WTC11 (cell line): ENCODE results near the gene CBFA2T3. TPM values are rescaled to one million over a fixed set of nuclear protein-coding genes. Genes with fewer than 3 reads are reported as not detected.

Source experiments
- ATAC-seq: fragments of 200-7000 bp; cut with Tn5 transposase; 2 replicates; pipeline ENCODE4 v1.10.0; 2021; ENCODE audit warnings: mild to moderate bottlenecking, moderate library complexity
- CTCF ChIA-PET: fragments of 300-600 bp; sonication (Branson Sonifier 250); formaldehyde crosslinking; loops from one replicate; lab custom pipeline; 2021; ENCODE audit warnings: antibody characterized with exemption; lab: Charles Lee
- POLR2A ChIA-PET: fragments of 350-600 bp; sonication (Branson Sonifier 250); formaldehyde crosslinking; loops from one replicate; lab custom pipeline; 2021; ENCODE audit warnings: antibody characterized with exemption; lab: Charles Lee
- DNase-seq: peaks from one replicate; pipeline ENCODE4 v3.0.0; 2021; ENCODE audit warnings: low spot score
- H3K27ac Mint-ChIP-seq: 2 replicates; pipeline ENCODE4 v1.8.0; 2021; ENCODE audit warnings: mixed read lengths
- H3K27me3 Mint-ChIP-seq: 2 replicates; pipeline ENCODE4 v1.8.0; 2021; ENCODE audit warnings: low read depth, mild to moderate bottlenecking, moderate library complexity, mixed read lengths
- H3K36me3 Mint-ChIP-seq: 2 replicates; pipeline ENCODE4 v1.8.0; 2021; ENCODE audit warnings: mixed read lengths
- H3K4me1 Mint-ChIP-seq: 2 replicates; pipeline ENCODE4 v1.8.0; 2022; ENCODE audit warnings: mixed read lengths
- H3K4me3 Mint-ChIP-seq: 2 replicates; pipeline ENCODE4 v1.8.0; 2021; ENCODE audit warnings: mild to moderate bottlenecking, moderate library complexity, mixed read lengths
- H3K9me3 Mint-ChIP-seq: 2 replicates; pipeline ENCODE4 v1.8.0; 2021; ENCODE audit warnings: mixed read lengths
- FOXP1 ChIP-seq: sonication (generic); formaldehyde crosslinking; IDR thresholded peaks from 2 replicates; pipeline ENCODE4 v1.8.0; 2022; ENCODE audit warnings: missing genetic modification reagents, mild to moderate bottlenecking, moderate library complexity, borderline replicate concordance
- GABPB1 ChIP-seq: sonication (generic); formaldehyde crosslinking; IDR thresholded peaks from 2 replicates; pipeline ENCODE4 v1.8.1; 2023; ENCODE audit warnings: mild to moderate bottlenecking, missing genetic modification reagents
- GTF2I ChIP-seq: fragments of 250-450 bp; sonication (Bioruptor Pico); conservative IDR thresholded peaks from 2 replicates; pipeline ENCODE4 v1.4.0; 2021; ENCODE audit warnings: mild to moderate bottlenecking
- MXD4 ChIP-seq: fragments of 250-450 bp; sonication (Bioruptor Pico); IDR thresholded peaks from 2 replicates; pipeline ENCODE4 v1.8.0; 2021; ENCODE audit warnings: mild to moderate bottlenecking, moderate library complexity, borderline replicate concordance
- MYBL2 ChIP-seq: sonication (generic); formaldehyde crosslinking; IDR thresholded peaks from 2 replicates; pipeline ENCODE4 v1.8.1; 2023; ENCODE audit warnings: mild to moderate bottlenecking, moderate library complexity, missing genetic modification reagents
- NFATC4 ChIP-seq: fragments of 250-450 bp; sonication (Bioruptor Pico); IDR thresholded peaks from 2 replicates; pipeline ENCODE4 v1.9.0; 2021; ENCODE audit warnings: mild to moderate bottlenecking
- NR3C1 ChIP-seq: sonication (generic); formaldehyde crosslinking; conservative IDR thresholded peaks from 2 replicates; pipeline ENCODE4 v1.8.1; 2023; ENCODE audit warnings: low read depth, mild to moderate bottlenecking, missing genetic modification reagents
- RELA ChIP-seq: sonication (generic); formaldehyde crosslinking; IDR thresholded peaks from 2 replicates; pipeline ENCODE4 v1.8.1; 2022; ENCODE audit warnings: missing genetic modification reagents, mild to moderate bottlenecking, borderline replicate concordance
- SMAD4 ChIP-seq: sonication (generic); formaldehyde crosslinking; IDR thresholded peaks from 2 replicates; pipeline ENCODE4 v1.8.0; 2022; ENCODE audit warnings: mild to moderate bottlenecking, missing genetic modification reagents
- SP1 ChIP-seq: sonication (generic); formaldehyde crosslinking; conservative IDR thresholded peaks from 2 replicates; pipeline ENCODE4 v1.8.1; 2022; ENCODE audit warnings: missing genetic modification reagents
- TEAD1 ChIP-seq: sonication (generic); formaldehyde crosslinking; IDR thresholded peaks from 2 replicates; pipeline ENCODE4 v1.8.0; 2022; ENCODE audit warnings: mild to moderate bottlenecking, missing genetic modification reagents
- ZNF219 ChIP-seq: sonication (generic); formaldehyde crosslinking; IDR thresholded peaks from 2 replicates; pipeline ENCODE4 v1.8.0; 2023; ENCODE audit warnings: missing genetic modification reagents, mild to moderate bottlenecking, borderline replicate concordance
- ZNF671 ChIP-seq: fragments of 250-450 bp; sonication (Bioruptor Pico); IDR thresholded peaks from 2 replicates; pipeline ENCODE4 v1.8.0; 2021; ENCODE audit warnings: mild to moderate bottlenecking
- total RNA-seq: library from RNA; stranded (reverse); gene quantifications from 3 replicates; pipeline ENCODE4 v1.2.3, GENCODE V29; 2021
- TF ChIP-seq, protein P1 (sequence below): sonication (generic); formaldehyde crosslinking; IDR thresholded peaks from 2 replicates; pipeline ENCODE4 v1.8.1; 2023; ENCODE audit warnings: mild to moderate bottlenecking, missing genetic modification reagents
- TF ChIP-seq, protein P2 (sequence below): fragments of 250-450 bp; sonication (Bioruptor Pico); IDR thresholded peaks from 2 replicates; pipeline ENCODE4 v1.8.0; 2021; ENCODE audit warnings: mild to moderate bottlenecking
- TF ChIP-seq, protein P3 (sequence below): sonication (generic); formaldehyde crosslinking; IDR thresholded peaks from 2 replicates; pipeline ENCODE4 v1.8.1; 2023; ENCODE audit warnings: mild to moderate bottlenecking, missing genetic modification reagents, borderline replicate concordance
- TF ChIP-seq, protein P4 (sequence below): fragments of 250-450 bp; sonication (Bioruptor Pico); IDR thresholded peaks from 2 replicates; pipeline ENCODE4 v1.9.0; 2021; ENCODE audit warnings: mild to moderate bottlenecking, borderline replicate concordance
- TF ChIP-seq, protein P5 (sequence below): sonication (generic); formaldehyde crosslinking; IDR thresholded peaks from 2 replicates; pipeline ENCODE4 v1.8.1; 2023; ENCODE audit warnings: mild to moderate bottlenecking, moderate library complexity, missing genetic modification reagents

CBFA2T3 gene
- total RNA-seq, 1 experiment from 2014 or later = 2.6 TPM

DNA sequence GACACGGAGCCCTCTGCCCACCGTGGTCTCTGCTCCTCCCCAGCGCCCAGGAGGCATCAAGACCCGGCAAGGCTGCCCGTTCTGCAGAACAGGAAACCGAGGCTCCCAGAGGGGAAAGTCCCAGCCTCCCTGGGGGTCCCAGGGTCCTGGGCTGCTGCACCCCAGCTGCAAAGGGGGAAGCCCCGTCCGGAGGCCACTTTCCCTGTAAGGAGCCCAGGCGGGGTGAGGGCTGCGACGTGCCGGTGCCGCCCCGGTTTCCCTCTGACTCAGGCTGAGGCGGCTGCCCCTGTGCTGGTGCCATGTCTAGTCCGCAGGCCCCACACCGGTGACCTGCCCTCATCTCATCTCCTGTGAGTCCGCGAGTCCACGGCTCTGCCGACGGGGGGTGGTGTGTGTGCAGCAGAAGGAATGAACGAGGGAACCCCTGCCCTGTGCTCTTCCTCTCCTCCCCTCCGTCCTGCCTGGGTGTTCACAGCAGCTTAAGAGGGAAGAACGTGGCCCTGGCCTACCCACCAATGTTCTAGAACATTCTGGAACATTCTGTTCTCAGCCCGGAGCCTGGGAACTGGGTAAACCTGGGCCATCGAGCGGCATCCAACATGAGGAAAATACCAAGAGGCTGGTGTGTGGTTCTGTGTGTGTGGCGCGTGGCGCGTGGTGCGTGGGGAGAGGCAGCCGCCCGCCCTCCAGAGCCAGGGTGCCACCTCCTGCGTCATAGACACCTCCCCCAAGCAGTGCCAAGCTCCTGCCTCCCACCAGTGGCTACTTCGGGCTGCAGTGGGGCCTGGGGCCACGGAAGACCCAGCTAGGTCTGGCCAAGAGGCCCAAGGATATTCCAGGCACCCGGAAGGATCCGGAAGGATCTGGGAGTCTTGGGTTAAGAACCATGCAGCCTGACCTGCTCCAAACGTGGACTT lies 7.0 kb upstream of the CBFA2T3 start:
- Mint-ChIP-seq H3K4me1 (0 out of 2 replicates have a peak, but pooled peaks cover 6% of the 10 kb centered on the region), H3K9me3 (no peaks in the 10 kb centered on the region), H3K4me3 (no peak overlapping the region), H3K27ac (no peak overlapping the region; the same call in 1 of the 2 replicates), H3K27me3 (no peaks in the 10 kb centered on the region), H3K36me3 (no peaks in the 10 kb centered on the region)
- no peak for ATAC-seq
- no peak for DNase-seq
- CTCF ChIA-PET = interaction anchor here (0.6 kb wide), 1 partner anchor 125 kb away, joined by 4 read pairs; no protein-coding TSS in a partner anchor
- POLR2A ChIA-PET = no interaction called here
- TF ChIP-seq, protein P1, sequence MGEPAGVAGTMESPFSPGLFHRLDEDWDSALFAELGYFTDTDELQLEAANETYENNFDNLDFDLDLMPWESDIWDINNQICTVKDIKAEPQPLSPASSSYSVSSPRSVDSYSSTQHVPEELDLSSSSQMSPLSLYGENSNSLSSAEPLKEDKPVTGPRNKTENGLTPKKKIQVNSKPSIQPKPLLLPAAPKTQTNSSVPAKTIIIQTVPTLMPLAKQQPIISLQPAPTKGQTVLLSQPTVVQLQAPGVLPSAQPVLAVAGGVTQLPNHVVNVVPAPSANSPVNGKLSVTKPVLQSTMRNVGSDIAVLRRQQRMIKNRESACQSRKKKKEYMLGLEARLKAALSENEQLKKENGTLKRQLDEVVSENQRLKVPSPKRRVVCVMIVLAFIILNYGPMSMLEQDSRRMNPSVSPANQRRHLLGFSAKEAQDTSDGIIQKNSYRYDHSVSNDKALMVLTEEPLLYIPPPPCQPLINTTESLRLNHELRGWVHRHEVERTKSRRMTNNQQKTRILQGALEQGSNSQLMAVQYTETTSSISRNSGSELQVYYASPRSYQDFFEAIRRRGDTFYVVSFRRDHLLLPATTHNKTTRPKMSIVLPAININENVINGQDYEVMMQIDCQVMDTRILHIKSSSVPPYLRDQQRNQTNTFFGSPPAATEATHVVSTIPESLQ (CRISPR knock-in tag) = no peak
- TF ChIP-seq FOXP1 (CRISPR knock-in tag) (no peak), GTF2I (CRISPR knock-in tag) (no peak), MXD4 (CRISPR knock-in tag) (no peak), SP1 (CRISPR knock-in tag) (no peak), SMAD4 (CRISPR knock-in tag) (no peak), MYBL2 (no peak), ZNF219 (CRISPR knock-in tag) (no peak), TEAD1 (CRISPR knock-in tag) (no peak), ZNF671 (no peak), NR3C1 (CRISPR knock-in tag) (no peak)
- TF ChIP-seq, protein P2, sequence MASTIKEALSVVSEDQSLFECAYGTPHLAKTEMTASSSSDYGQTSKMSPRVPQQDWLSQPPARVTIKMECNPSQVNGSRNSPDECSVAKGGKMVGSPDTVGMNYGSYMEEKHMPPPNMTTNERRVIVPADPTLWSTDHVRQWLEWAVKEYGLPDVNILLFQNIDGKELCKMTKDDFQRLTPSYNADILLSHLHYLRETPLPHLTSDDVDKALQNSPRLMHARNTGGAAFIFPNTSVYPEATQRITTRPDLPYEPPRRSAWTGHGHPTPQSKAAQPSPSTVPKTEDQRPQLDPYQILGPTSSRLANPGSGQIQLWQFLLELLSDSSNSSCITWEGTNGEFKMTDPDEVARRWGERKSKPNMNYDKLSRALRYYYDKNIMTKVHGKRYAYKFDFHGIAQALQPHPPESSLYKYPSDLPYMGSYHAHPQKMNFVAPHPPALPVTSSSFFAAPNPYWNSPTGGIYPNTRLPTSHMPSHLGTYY (CRISPR knock-in tag) = no peak
- TF ChIP-seq, protein P3, sequence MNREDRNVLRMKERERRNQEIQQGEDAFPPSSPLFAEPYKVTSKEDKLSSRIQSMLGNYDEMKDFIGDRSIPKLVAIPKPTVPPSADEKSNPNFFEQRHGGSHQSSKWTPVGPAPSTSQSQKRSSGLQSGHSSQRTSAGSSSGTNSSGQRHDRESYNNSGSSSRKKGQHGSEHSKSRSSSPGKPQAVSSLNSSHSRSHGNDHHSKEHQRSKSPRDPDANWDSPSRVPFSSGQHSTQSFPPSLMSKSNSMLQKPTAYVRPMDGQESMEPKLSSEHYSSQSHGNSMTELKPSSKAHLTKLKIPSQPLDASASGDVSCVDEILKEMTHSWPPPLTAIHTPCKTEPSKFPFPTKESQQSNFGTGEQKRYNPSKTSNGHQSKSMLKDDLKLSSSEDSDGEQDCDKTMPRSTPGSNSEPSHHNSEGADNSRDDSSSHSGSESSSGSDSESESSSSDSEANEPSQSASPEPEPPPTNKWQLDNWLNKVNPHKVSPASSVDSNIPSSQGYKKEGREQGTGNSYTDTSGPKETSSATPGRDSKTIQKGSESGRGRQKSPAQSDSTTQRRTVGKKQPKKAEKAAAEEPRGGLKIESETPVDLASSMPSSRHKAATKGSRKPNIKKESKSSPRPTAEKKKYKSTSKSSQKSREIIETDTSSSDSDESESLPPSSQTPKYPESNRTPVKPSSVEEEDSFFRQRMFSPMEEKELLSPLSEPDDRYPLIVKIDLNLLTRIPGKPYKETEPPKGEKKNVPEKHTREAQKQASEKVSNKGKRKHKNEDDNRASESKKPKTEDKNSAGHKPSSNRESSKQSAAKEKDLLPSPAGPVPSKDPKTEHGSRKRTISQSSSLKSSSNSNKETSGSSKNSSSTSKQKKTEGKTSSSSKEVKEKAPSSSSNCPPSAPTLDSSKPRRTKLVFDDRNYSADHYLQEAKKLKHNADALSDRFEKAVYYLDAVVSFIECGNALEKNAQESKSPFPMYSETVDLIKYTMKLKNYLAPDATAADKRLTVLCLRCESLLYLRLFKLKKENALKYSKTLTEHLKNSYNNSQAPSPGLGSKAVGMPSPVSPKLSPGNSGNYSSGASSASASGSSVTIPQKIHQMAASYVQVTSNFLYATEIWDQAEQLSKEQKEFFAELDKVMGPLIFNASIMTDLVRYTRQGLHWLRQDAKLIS = no peak

DNA sequence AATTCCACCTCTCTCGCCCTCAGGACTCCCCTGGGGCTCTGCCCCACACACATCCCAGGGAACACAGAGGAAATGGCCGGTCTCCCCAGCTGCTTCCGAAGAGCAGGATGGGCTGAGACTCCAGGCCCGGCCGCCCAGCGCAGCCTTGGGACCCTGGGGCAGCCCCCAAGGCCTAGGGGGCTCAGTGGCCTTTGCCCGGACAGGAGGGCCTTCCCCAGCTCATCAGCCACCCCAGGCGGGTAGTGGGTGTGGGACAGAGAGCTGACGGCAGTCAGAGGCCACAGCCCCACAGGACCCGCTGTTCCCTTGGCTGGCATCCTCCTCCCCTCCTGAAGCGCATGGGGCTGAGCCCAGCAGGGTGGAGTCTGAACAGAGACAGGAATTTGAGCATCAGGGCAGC lies 6.2 kb upstream of the CBFA2T3 start:
- Mint-ChIP-seq H3K9me3 (no peaks in the 10 kb centered on the region), H3K27ac (no peak overlapping the region), H3K36me3 (no peaks in the 10 kb centered on the region), H3K27me3 (no peaks in the 10 kb centered on the region), H3K4me3 (no peak overlapping the region), H3K4me1 (0 out of 2 replicates have a peak, but pooled peaks cover 6% of the 10 kb centered on the region)
- no peak for ATAC-seq
- DNase-seq = no peak
- CTCF ChIA-PET = interaction anchor here (0.6 kb wide), 1 partner anchor 126 kb away, joined by 4 read pairs; no protein-coding TSS in a partner anchor
- POLR2A ChIA-PET = no interaction called here
- no peak for TF ChIP-seq MYBL2
- TF ChIP-seq GTF2I (CRISPR knock-in tag) = no peak
- TF ChIP-seq, protein P4, sequence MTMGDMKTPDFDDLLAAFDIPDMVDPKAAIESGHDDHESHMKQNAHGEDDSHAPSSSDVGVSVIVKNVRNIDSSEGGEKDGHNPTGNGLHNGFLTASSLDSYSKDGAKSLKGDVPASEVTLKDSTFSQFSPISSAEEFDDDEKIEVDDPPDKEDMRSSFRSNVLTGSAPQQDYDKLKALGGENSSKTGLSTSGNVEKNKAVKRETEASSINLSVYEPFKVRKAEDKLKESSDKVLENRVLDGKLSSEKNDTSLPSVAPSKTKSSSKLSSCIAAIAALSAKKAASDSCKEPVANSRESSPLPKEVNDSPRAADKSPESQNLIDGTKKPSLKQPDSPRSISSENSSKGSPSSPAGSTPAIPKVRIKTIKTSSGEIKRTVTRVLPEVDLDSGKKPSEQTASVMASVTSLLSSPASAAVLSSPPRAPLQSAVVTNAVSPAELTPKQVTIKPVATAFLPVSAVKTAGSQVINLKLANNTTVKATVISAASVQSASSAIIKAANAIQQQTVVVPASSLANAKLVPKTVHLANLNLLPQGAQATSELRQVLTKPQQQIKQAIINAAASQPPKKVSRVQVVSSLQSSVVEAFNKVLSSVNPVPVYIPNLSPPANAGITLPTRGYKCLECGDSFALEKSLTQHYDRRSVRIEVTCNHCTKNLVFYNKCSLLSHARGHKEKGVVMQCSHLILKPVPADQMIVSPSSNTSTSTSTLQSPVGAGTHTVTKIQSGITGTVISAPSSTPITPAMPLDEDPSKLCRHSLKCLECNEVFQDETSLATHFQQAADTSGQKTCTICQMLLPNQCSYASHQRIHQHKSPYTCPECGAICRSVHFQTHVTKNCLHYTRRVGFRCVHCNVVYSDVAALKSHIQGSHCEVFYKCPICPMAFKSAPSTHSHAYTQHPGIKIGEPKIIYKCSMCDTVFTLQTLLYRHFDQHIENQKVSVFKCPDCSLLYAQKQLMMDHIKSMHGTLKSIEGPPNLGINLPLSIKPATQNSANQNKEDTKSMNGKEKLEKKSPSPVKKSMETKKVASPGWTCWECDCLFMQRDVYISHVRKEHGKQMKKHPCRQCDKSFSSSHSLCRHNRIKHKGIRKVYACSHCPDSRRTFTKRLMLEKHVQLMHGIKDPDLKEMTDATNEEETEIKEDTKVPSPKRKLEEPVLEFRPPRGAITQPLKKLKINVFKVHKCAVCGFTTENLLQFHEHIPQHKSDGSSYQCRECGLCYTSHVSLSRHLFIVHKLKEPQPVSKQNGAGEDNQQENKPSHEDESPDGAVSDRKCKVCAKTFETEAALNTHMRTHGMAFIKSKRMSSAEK (CRISPR knock-in tag) = no peak
- TF ChIP-seq RELA = no peak
- no peak for TF ChIP-seq GABPB1 (CRISPR knock-in tag)
- no peak for TF ChIP-seq NFATC4 (CRISPR knock-in tag)
- TF ChIP-seq, protein P5, sequence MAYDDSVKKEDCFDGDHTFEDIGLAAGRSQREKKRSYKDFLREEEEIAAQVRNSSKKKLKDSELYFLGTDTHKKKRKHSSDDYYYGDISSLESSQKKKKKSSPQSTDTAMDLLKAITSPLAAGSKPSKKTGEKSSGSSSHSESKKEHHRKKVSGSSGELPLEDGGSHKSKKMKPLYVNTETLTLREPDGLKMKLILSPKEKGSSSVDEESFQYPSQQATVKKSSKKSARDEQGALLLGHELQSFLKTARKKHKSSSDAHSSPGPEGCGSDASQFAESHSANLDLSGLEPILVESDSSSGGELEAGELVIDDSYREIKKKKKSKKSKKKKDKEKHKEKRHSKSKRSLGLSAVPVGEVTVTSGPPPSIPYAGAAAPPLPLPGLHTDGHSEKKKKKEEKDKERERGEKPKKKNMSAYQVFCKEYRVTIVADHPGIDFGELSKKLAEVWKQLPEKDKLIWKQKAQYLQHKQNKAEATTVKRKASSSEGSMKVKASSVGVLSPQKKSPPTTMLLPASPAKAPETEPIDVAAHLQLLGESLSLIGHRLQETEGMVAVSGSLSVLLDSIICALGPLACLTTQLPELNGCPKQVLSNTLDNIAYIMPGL (CRISPR knock-in tag) = no peak
